Liver (tissue), 3 donors: ENCODE results near the gene ZC3HAV1L.

Experiments
- ATF3 ChIP-seq: IDR thresholded peaks from 2 replicates; pipeline ENCODE4 v1.6.1; 2016; ENCODE audit warnings: antibody characterized with exemption
- CTCF ChIP-seq: fragments of 150-350 bp; IDR thresholded peaks from 2 replicates; pipeline ENCODE4 v1.5.1; 2017; ENCODE audit warnings: improper control_type of control experiment, low read depth, low read length; ENCODE audit not compliant: missing input control
- EGR1 ChIP-seq, 2 donors: IDR thresholded peaks; 2 replicates each; pipeline ENCODE4 v1.6.1; 2016 to 2018; ENCODE audit warnings: antibody characterized with exemption in 2 of 2, low read depth in 2 of 2
- FOXA1 ChIP-seq: IDR thresholded peaks from 2 replicates; pipeline ENCODE4 v1.6.1; 2016; ENCODE audit warnings: antibody characterized with exemption
- GABPA ChIP-seq, 2 donors: IDR thresholded peaks in 1 of 2; conservative IDR thresholded peaks in 1 of 2; 2 replicates each; pipeline ENCODE4 v1.6.1; 2016; ENCODE audit warnings: antibody characterized with exemption in 2 of 2, mild to moderate bottlenecking in 1 of 2, moderate library complexity in 1 of 2
- HNF4G ChIP-seq: IDR thresholded peaks from 2 replicates; pipeline ENCODE4 v1.6.1; 2016; ENCODE audit warnings: antibody characterized with exemption
- JUND ChIP-seq, 2 donors: IDR thresholded peaks; 2 replicates each; pipeline ENCODE4 v1.6.1; 2016; ENCODE audit warnings: antibody characterized with exemption in 2 of 2
- MAX ChIP-seq: IDR thresholded peaks from 2 replicates; pipeline ENCODE4 v1.6.1; 2016; ENCODE audit warnings: antibody characterized with exemption
- NR2F2 ChIP-seq: IDR thresholded peaks from 2 replicates; pipeline ENCODE4 v1.6.1; 2016; ENCODE audit warnings: antibody characterized with exemption
- RAD21 ChIP-seq, 2 donors: IDR thresholded peaks; 2 replicates each; pipeline ENCODE4 v1.6.1; 2016; ENCODE audit warnings: antibody characterized with exemption in 2 of 2, mild to moderate bottlenecking in 2 of 2
- REST ChIP-seq: IDR thresholded peaks from 2 replicates; pipeline ENCODE4 v1.6.1; 2016; ENCODE audit warnings: antibody characterized with exemption, mild to moderate bottlenecking
- SP1 ChIP-seq: IDR thresholded peaks from 2 replicates; pipeline ENCODE4 v1.6.1; 2018; ENCODE audit warnings: antibody characterized with exemption, mild to moderate bottlenecking
- TAF1 ChIP-seq: conservative IDR thresholded peaks from 2 replicates; pipeline ENCODE4 v1.6.1; 2016; ENCODE audit warnings: antibody characterized with exemption, mild to moderate bottlenecking
- YY1 ChIP-seq: IDR thresholded peaks from 2 replicates; pipeline ENCODE4 v1.6.1; 2016; ENCODE audit warnings: antibody characterized with exemption, mild to moderate bottlenecking
- donor health status: healthy.
- donor health status: healthy.

- no peak for TF ChIP-seq GABPA (IDR thresholded peaks at IDR 0.05 in 1 of 2, conservative IDR thresholded peaks at IDR 0.05 in 1 of 2)
- no peak for TF ChIP-seq CTCF
- no peak for TF ChIP-seq ATF3
- TF ChIP-seq MAX, result no peak
- TF ChIP-seq FOXA1, result no peak
- no peak for TF ChIP-seq TAF1
- no peak for TF ChIP-seq SP1
- TF ChIP-seq RAD21 (IDR thresholded peaks at IDR 0.05), result no peak
- no peak for TF ChIP-seq HNF4G
- TF ChIP-seq REST, result no peak
- TF ChIP-seq YY1, result no peak
- no peak for TF ChIP-seq NR2F2
- TF ChIP-seq JUND (IDR thresholded peaks at IDR 0.05), result no peak
- TF ChIP-seq EGR1 (IDR thresholded peaks at IDR 0.05; ENCODE audit: low read depth in 2 of 2), result no peak
These were observed 2.3 kb downstream of the ZC3HAV1L start for GRCh38 chr7:139033346-139034114.
